ENCODE results near the gene KCNK10.

KCNK10 gene

DNA sequence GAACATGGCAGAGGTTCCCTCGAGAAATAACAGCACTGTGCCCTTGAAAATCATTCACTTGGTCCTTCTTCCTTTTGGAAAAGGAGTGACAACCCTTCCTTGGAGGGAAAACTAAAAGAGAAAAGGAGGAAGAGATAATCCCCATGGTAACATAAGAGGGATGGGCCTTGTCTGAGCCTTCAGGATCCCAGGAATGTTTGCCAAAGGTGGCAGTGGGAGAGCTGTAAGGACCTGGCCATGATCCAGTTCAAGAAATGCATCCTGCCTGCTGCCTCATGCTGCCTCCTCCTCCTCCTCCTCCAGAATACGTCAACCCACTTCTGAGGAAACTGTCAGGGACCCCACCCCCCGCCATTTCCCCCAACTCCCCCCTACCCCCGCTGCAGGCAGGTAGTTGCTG, 118.8 kb downstream of the KCNK10 start:
- H3K4me3 ChIP-seq (replicated peaks; ENCODE audit: low read depth, low read length): no peak overlapping the region
- DNase-seq (ENCODE audit: low read depth): no peak
- TF ChIP-seq, protein P1, sequence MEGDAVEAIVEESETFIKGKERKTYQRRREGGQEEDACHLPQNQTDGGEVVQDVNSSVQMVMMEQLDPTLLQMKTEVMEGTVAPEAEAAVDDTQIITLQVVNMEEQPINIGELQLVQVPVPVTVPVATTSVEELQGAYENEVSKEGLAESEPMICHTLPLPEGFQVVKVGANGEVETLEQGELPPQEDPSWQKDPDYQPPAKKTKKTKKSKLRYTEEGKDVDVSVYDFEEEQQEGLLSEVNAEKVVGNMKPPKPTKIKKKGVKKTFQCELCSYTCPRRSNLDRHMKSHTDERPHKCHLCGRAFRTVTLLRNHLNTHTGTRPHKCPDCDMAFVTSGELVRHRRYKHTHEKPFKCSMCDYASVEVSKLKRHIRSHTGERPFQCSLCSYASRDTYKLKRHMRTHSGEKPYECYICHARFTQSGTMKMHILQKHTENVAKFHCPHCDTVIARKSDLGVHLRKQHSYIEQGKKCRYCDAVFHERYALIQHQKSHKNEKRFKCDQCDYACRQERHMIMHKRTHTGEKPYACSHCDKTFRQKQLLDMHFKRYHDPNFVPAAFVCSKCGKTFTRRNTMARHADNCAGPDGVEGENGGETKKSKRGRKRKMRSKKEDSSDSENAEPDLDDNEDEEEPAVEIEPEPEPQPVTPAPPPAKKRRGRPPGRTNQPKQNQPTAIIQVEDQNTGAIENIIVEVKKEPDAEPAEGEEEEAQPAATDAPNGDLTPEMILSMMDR (IDR thresholded peaks at IDR 0.05; ENCODE audit: low read length, missing control alignments): no peak

DNA sequence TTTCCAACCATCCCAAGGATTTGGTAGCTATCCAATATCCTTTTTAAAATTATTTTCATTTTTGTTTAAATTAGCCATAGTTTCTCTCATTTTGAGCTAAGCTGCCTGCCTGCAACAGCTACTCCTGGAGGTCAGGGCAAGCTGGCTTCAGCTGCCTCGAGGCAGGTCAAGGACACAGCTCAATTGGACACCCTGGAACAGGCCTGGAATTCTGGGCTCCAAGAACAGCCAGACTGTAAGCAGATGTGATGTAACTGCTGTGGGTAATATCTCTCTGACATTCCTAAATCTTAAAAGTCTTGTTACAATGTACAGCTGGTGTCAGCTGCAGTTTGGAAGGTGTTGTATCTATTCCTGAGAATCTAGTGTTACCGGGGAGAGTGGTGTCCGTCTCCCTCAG, 119.8 kb downstream of the KCNK10 start:
- DNase-seq (ENCODE audit: low read depth): no peak
- H3K4me3 ChIP-seq (replicated peaks; ENCODE audit: low read depth, low read length): no peak overlapping the region
- TF ChIP-seq, protein P1 (IDR thresholded peaks at IDR 0.05; ENCODE audit: low read length, missing control alignments): no peak

- H3K4me3 ChIP-seq (replicated peaks; ENCODE audit: low read depth, low read length): no peak overlapping the region
- DNase-seq (ENCODE audit: low read depth): no peak
- TF ChIP-seq, protein P1 (IDR thresholded peaks at IDR 0.05; ENCODE audit: low read length, missing control alignments): no peak
Observed at GRCh38 chr14:88202286-88202685, 120.8 kb downstream of the KCNK10 start.

- no peak for DNase-seq (ENCODE audit: low read depth)
- no peak overlapping the region for H3K4me3 ChIP-seq (replicated peaks; ENCODE audit: low read depth, low read length)
Observed at GRCh38 chr14:88201851-88202250, 121.2 kb downstream of the KCNK10 start.

DNA sequence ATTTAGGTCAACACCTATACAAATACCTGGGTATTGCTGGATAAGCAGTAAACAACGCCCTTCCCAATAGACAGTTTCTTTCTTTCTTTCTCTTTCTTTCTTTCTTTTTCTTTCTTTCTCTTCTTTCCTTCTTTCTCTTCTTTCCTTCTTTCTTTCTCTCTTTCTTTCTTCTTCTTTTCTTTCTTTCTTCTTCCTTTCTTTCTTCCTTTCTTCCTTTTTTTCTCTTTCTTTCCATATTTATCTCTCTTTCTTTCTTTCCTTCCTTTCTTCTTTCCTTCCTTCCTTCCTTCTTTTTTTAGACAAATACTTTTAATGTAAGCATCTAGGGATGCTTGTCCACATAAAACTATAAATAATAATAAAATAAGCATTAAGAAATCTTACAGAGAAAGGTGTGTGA, 123.2 kb downstream of the KCNK10 start:
- no peak overlapping the region for H3K4me3 ChIP-seq (replicated peaks; ENCODE audit: low read depth, low read length)

More at GRCh38 chr14:88201851-88202250, 121.2 kb downstream of the KCNK10 start:
- TF ChIP-seq, protein P1 (IDR thresholded peaks at IDR 0.05; ENCODE audit: low read length, missing control alignments): no peak

DNA sequence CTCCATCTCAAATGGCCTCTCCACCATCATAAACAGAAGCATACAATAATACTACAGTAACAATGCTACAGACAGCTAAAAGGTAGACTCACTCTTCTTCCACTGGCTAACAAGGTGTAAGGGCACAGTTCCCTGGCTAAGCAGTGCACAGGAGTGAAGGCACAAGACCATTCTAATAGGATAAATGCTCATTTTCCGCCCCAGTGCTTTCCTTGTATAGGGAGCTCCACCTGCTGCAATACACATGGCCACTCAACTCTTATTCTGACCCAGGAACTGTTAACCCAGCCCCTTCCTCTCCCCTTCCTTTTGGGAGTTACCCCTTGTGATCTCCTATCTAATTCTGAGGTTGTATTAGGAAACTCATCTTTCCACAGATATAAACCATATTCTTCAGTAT, 124.6 kb downstream of the KCNK10 start:
- DNase-seq (ENCODE audit: low read depth): no peak
- TF ChIP-seq, protein P1 (IDR thresholded peaks at IDR 0.05; ENCODE audit: low read length, missing control alignments): no peak
- H3K4me3 ChIP-seq (replicated peaks; ENCODE audit: low read depth, low read length): no peak overlapping the region

More for the DNA sequence above, 123.2 kb downstream of the KCNK10 start:
- TF ChIP-seq, protein P1 (IDR thresholded peaks at IDR 0.05; ENCODE audit: low read length, missing control alignments): no peak
- DNase-seq (ENCODE audit: low read depth): no peak

DNA sequence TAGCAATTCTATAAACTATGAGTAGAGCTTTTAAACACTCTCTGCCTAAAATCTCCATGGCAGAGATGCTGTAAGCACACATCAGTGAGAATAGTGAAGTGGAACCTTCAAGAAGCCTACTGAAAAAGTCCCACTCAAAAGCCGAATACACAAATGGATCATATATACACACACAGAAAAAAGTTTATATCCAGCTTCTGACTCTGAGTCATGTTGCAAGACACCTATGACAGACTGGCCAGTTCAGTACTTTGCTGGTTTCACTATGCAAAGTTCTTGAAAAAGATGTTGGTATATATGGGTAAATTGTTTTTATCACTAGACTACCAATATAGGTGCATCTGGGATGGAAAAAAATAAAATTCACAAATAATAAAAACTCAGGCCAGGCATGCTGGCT, 126.1 kb downstream of the KCNK10 start:
- TF ChIP-seq, protein P1 (IDR thresholded peaks at IDR 0.05; ENCODE audit: low read length, missing control alignments): no peak
- DNase-seq (ENCODE audit: low read depth): no peak
- H3K4me3 ChIP-seq (replicated peaks; ENCODE audit: low read depth, low read length): no peak overlapping the region

Measured in fibroblast of pulmonary artery (primary cell).